ENCODE data around the gene PRR35. TPM values are rescaled to one million over a fixed set of nuclear protein-coding genes. Genes with fewer than 3 reads are reported as not detected.

The PRR35 gene
- total and polyA plus RNA-seq, 2 donors (not counting 3 experiments of a cell fraction or from before 2014, with no cell fraction given): not detected

- Histone ChIP-seq H3K9me3 (replicated peaks; ENCODE audit: control insufficient read depth, insufficient read depth, low read length) (no peaks in the 10 kb centered on the region), H3K4me3 (replicated peaks in 1 of 3; ENCODE audit: insufficient read depth in 1 of 3, low read depth in 1 of 3, low read length in 3 of 3) (peak overlapping the region; percentile 20 to 79 (median 44)), H4K20me1 (replicated peaks; ENCODE audit: control insufficient read depth, extremely low read depth, insufficient read depth, low read length) (no peaks in the 10 kb centered on the region), H3K27ac (ENCODE audit: insufficient read depth, low read depth, low read length) (no peak overlapping the region), H3K79me2 (ENCODE audit: control insufficient read depth, insufficient read depth, low read length) (peaks cover 27% of the 10 kb centered on the region), H3K4me2 (ENCODE audit: insufficient read depth, low read length) (peak overlapping the region; percentile 53), H3K9me1 (replicated peaks; ENCODE audit: control insufficient read depth, extremely low read depth, insufficient read depth, low read length) (no peaks in the 10 kb centered on the region), H2AFZ (ENCODE audit: low read depth, low read length) (no peak overlapping the region), H3K4me1 (ENCODE audit: control insufficient read depth, extremely low read depth, insufficient read depth, low read length) (peaks cover 16% of the 10 kb centered on the region), H3K9ac (replicated peaks; ENCODE audit: extremely low read depth, insufficient read depth, low read length) (peak overlapping the region; percentile 64), H3K36me3 (ENCODE audit: control insufficient read depth in 2 of 2, extremely low read depth in 1 of 2, insufficient read depth in 2 of 2, low read length in 2 of 2) (peaks cover 0 to 3% of the 10 kb centered on the region in 2 experiments), H3K27me3 (ENCODE audit: control insufficient read depth in 2 of 2, insufficient read depth in 2 of 2, low read length in 2 of 2) (no peaks in the 10 kb centered on the region)
- BruUV-seq (replicated peaks): no TSS peak
- ChIA-PET CTCF (interaction anchor here (0.7 to 1.2 kb wide), 10 partner anchors 10 to 68 kb away, joined by 3 to 8 read pairs (median 3); partner anchors contain the start of gene METTL26), POLR2A (no interaction called here)
- DNase-seq (ENCODE audit: low read depth, low spot score) (no peak), FAIRE-seq (no peak)
- intact Hi-C loops (cut with micrococcal nuclease) (no loop called here), dilution Hi-C loops (cut with MboI; ENCODE audit: extremely low pct_ligation_motif_present, low sequenced_read_pairs) (no loop called here)
- no peak for TF ChIP-seq GATA2 (IDR thresholded peaks at IDR 0.05; ENCODE audit: insufficient read depth, insufficient read length, low read depth, low read length)
- TF ChIP-seq POLR2A (IDR thresholded peaks at IDR 0.05; ENCODE audit: low read depth, low read length): no peak
- TF ChIP-seq EZH2 (IDR thresholded peaks at IDR 0.05; ENCODE audit: borderline replicate concordance, low read depth, low read length, severe bottlenecking): no peak
- TF ChIP-seq, protein P1, sequence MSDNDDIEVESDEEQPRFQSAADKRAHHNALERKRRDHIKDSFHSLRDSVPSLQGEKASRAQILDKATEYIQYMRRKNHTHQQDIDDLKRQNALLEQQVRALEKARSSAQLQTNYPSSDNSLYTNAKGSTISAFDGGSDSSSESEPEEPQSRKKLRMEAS (IDR thresholded peaks at IDR 0.05; ENCODE audit: insufficient read depth, insufficient read length): no peak
- no peak for TF ChIP-seq MYC (IDR thresholded peaks at IDR 0.05; ENCODE audit: low read depth, low read length)
- TF ChIP-seq FOS (IDR thresholded peaks at IDR 0.05; ENCODE audit: borderline replicate concordance, insufficient read depth, low read length): no peak
- TF ChIP-seq POLR2AphosphoS5 (IDR thresholded peaks at IDR 0.05; ENCODE audit: insufficient read depth, low read depth, low read length): no peak
- no peak for TF ChIP-seq JUN (IDR thresholded peaks at IDR 0.05; ENCODE audit: borderline replicate concordance, insufficient read depth, insufficient read length, low read depth)
- no peak for TF ChIP-seq CTCF (IDR thresholded peaks at IDR 0.05; ENCODE audit: extremely low read depth in 1 of 2, insufficient read depth in 1 of 2, low read depth in 1 of 2, low read length in 2 of 2)
Measured at GRCh38 chr16:590815-591200, 30.6 kb downstream of the PRR35 start.

Measured in endothelial cell of umbilical vein (primary cell).